ENCODE results near the gene SNX5.
A peak's percentile ranks its signal among the peaks of the same experiment; 100 is the strongest.

SNX5 gene

DNA sequence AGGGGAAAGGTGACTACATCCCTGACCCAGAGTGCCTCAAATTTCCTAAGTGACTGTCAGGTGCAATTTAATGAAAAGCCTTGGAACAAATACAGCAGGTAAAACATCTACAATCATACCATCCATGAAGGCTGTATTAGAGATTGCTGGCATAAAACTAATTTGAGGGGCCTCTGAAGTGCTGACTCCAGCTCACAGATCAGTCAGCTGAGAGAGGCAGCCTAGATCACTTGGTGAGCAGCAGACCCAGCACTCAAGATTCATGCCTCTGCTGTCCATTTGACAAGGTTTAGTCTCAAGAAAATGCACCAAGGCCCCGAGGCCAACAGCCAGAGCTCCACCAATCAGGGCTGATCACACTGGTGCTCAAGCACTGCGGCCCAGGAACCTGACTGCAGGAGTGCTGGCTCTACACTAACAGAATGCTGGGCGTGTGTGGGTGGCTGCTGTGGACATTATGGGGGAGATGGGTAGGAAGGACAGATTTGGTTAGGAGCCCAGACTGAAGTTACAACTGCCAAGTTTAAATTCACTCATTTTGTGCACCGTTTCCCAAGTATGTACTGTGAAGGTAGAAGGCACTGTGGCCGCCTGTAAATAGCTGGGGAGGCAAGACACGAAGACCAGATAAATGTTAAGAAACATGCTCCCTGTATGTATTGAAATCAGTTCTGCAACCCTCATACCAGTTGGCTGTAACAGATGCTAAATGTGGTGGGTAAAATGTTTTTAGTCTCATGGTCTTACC, 28.2 kb downstream of the SNX5 start:
- no peak for DNase-seq (ENCODE audit: low read depth in 2 of 2)

DNA sequence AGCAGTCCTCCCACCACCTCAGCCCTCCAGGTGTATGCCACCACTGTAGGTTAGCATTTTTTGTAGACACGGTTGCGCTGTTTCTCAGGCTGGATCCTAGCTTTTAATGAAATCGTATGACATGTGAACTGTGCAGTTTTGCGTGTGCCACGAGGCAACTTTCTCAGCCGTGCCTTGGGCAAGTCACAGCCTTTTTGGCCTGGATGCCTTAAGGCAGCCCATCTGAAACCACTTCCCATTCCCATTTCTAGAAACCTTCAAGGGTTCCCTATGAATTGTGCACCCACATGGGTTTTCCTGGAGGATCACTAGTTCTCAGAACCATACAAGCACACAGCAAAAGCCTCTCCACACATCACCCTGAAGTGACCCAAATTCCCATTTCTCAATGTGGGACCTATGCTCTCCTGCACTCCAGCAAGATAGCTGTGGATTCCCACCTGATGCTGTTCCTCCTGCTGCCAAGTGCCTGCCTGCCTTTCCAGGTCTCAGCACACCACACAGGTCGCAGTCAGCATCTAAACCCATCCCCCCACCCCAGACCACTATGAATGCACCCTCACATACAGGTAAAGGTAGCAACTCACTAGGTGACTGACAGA, 28.9 kb downstream of the SNX5 start:
- no peak for DNase-seq (ENCODE audit: low read depth in 2 of 2)

DNA sequence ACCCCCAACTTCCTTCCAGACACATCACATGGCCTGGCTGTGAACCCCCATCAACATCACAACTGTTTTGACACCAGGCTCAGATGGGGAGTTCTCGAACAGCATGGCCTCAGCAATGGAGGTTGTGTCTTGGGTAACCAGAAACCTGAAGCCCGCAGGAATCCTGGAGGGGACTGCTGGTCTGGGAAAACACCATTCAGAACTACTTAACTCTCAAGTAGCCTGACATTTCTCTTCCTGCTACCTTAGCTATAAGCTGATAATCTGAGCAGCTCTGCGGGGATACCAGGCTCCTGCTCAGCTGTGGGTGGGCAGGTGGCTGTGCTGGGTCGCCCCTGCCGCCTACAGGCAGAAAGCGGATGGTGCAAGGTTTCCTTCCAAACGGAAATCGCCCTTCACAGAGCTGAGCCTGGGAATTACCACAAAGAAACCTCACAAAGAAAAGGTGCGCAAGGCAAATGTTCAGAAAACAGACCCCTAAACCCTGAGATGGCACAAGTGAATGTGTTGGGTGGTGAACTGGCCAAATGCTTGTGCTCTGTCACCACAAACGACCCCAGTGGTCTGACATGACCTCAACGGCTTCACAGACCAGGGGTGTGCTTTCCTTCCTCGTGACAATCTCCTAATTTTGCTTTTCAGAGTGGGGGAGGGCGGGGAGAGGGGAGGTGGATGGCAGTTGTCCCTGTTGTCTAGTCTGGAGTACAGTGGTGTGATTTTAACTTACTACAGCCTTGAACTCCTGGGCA, 29.5 kb downstream of the SNX5 start:
- peak in 1 of 2 donors; percentile 22 for DNase-seq (ENCODE audit: low read depth in 2 of 2)

GRCh38 chr20:17936761-17937732, 31.5 kb downstream of the SNX5 start:
- DNase-seq (ENCODE audit: low read depth in 2 of 2), result no peak

- DNase-seq (ENCODE audit: low read depth in 2 of 2), result no peak
These were observed 32.3 kb downstream of the SNX5 start for GRCh38 chr20:17936286-17936760.

DNA sequence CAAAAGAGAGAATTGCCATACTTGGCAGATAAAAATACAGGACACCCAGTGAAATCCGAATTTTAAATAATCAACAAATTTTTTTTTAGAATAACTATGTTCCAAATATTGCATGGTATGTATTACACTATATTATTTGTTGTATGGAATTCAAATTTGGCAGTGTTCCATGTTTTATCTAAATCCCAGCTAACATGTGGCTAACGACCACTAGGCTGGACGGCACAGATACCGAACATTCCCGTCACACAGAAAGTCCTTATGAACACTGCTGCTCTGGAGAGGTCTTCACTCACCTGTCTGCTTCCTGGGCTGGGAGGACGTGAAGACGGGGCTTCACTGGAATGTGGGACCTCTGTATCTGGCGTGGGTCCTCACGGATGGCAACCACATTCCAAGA, 32.8 kb downstream of the SNX5 start:
- no peak for DNase-seq (ENCODE audit: low read depth in 2 of 2)

DNA sequence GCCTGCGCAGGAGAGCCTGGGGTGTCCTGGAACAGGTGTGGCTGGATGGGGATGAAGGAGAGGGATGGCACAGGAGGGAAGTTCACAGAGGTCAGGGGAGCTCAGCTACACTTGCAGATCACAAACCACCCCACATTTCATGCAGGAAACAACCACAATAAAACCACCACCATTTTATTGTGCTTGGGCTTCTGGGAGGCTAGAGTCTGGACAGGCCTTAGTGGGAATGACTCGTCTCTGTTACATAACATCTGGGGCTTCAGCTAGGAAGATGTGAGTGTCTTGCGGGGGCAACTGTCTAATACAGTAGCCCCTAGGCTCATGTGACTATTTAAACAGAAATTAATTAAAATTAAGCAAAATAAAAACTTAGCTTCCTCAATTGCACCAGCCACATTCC, 33.4 kb downstream of the SNX5 start:
- no peak for DNase-seq (ENCODE audit: low read depth in 2 of 2)

- DNase-seq (ENCODE audit: low read depth in 2 of 2), result no peak
These were observed 34.3 kb downstream of the SNX5 start for GRCh38 chr20:17934141-17934862.

- no peak for DNase-seq (ENCODE audit: low read depth in 2 of 2)
These were observed 34.9 kb downstream of the SNX5 start for GRCh38 chr20:17933711-17934110.

- DNase-seq (ENCODE audit: low read depth in 2 of 2), result no peak
These were observed 35.5 kb downstream of the SNX5 start for GRCh38 chr20:17933121-17933520.

GRCh38 chr20:17932396-17932795, 36.2 kb downstream of the SNX5 start:
- DNase-seq (ENCODE audit: low read depth in 2 of 2), result no peak

DNA sequence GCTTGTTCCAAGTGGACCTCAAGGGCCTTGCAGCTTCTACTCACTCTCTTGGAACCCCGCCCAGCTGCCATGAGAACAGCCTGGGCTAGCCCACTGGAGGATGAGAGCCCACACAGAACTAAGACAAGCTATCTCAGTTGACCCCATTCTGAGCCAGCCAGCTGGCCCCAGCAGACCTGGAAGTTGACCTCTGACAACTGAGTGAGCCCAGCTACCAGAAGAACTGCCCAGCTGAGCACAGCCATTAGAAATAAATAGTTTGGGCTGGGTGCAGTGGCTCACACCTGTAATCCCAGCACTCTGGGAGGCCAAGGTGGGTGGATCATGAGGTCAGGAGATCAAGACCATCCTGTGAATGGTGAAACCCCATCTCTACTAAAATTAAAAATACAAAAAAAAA, 37.1 kb downstream of the SNX5 start:
- no peak for DNase-seq (ENCODE audit: low read depth in 2 of 2)

DNA sequence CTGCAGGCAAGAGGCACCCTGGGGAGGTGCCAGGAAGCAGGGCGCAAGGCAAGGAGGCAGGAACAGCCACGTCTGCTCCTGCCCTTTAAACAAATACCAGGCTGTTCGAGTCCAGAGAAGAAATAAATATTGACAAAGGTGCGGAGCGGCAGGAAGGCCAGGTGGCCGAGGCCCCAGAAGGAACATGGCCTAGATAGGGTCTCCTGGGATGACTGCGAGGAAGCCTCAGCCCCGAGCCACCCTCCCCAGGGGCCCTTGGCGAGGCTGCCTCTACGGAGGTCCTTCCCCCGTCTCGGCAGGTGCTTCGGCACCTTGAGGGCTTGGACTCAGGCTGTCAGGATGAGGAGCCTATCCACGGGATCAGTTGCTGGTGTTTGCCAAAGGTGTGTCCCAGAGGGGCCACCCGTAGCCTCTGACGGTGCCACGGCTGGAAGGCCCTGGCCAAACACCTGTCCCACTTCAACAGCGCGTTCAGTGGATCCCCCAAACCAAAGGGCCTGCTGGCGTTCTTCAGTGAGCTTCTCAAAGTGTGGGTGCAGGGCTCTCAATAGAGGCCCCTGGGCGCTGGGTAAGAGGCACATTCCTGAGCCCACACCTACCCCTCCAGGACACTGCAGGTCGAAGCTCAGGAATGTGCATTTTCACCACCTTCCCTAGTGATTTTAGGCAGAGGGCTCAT, 39.8 kb downstream of the SNX5 start:
- DNase-seq (ENCODE audit: low read depth in 2 of 2), result no peak

DNA sequence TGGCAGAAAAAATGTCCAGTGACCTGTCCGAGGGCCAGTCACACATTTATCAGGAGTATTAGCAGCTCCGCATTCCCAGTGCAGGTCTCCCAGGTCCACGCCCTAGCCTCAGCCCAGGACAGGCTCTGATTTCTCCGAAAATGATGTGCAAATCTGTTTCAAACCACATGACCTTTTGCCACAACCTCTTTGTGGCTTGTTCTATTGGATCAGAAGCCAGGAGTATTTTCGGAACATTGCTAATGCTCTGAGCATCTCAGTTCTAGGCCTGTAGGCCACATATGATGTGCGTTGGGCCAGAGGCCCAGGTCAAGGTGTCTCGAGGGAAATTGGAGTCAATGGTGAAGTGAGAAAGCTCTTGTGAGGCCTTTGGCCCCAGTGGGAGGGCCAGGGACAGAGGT, 40.4 kb downstream of the SNX5 start:
- DNase-seq (ENCODE audit: low read depth in 2 of 2), result no peak

DNA sequence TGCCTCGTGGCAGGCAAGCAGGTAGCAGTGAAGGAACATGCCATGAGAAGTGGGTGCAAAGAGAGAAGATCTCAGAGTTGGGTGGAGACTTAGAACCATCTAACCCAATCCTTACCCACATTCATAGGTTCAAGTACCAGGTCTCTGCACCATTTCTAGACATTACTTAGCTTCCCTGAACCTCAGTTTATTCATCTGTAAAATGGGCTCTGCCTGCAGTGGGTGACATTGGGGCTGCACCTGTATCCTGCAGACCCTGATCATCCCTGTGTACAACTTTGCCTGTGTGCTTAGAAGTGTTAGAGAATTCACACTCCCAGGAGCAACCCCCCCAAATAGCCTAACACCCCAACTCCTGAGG, 42.7 kb downstream of the SNX5 start:
- no peak for DNase-seq (ENCODE audit: low read depth in 2 of 2)

GRCh38 chr20:17925141-17925939, 43.3 kb downstream of the SNX5 start:
- DNase-seq (ENCODE audit: low read depth in 2 of 2), result no peak

- no peak for DNase-seq (ENCODE audit: low read depth in 2 of 2)
These were observed 46.8 kb downstream of the SNX5 start for GRCh38 chr20:17921774-17922173.

DNA sequence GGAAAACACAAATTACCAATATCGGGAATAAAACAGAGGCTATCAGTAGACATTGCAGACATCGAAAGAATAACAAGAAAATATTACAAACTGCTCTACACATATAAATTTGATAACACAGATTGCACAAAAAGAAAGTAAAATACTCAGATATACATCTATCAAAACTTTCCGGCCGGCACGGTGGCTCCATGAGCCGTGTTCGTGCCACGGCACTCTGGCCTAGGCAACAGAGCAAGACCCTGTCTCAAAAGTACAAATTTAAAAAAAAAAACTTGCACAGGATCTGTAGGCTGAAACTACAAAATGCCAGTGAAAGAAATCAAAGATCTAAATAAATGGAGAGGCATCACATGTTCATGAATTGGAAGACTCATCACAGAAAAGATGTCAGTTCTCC, 49.4 kb downstream of the SNX5 start:
- DNase-seq (ENCODE audit: low read depth in 2 of 2), result no peak

DNA sequence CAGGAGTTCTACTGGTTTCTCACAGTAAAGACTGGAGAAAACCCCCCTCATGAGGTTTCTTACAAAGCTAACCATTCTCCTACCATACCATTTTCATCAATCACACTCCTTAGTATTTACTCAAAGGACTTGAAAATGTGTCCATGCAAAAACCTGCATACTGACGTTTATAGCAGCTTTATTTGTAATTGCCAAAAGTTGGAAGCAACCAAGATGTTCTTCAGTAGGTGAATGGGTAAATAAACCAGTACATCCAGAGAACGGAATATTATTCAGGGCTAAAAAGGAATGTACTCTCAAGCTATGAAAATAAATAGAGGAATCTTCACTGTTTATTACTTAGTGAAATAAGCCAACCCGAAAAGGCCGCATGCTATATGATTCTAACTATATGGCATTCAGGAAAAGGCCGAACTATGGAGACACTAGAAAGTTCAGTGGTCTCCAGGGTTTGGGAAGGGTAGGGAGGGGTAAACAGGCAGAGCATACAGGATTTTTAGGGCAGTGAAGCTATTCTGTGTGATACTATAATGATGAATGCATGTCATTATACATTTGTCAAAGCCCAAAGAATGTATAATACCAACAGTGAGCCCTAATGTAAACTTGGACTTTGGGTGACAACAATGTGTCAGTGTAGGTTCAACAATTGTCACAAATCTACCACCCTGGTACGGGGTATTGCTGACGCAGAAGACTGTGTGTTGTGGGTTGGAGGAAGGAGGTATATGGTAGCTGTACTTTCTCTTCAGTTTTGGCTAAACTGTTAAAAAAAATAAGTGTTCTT, 50.6 kb downstream of the SNX5 start:
- DNase-seq (ENCODE audit: low read depth in 2 of 2), result no peak

Measured in activated CD4-positive, alpha-beta T cell treated with anti-CD3 and anti-CD28 coated beads for 24 hours (primary cell).